Measurements from ENCODE around the gene ETS2. TPM values are rescaled to one million over a fixed set of nuclear protein-coding genes. Genes with fewer than 3 reads are reported as not detected.

Gene ETS2
- total RNA-seq, 4 donors from 2014 or later, result 51.6 to 201 (median 99.1) TPM

DNA sequence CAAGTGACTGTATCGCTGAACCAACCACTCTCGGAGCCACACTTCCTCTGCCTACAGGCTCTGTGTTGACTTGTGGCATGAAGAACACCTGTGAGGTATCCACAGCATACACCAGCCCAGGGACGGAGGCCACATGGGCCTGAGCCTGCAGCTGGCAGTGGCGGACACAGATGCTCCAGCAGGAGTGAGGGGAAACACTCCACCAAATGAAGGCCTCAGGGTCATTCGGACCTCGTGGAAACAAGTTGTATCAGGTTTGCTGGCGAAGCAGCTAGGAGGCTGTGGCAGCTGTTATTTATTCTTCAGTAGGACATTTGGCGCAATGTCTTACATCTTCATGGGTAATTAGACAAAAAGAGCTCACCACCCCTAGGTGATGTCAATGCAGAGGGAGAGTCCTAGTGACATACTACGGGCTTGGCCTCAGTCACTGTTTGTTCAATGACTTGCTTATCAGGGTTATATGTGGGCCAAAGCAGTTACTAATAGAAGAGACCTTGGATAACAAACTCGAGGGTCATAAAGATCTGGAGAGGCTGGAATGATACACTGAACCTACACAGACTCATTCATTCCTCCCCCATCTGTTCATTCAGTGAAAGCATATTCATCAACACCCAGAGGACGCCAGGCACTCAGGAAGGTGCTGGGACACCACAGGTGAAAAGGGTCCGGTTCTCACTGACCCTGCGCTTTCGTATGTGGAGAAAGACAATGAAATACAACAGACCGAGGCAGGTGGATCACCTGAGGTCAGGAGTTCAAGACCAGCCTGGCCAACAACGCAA is 11.6 kb upstream of the ETS2 start:
- no peak for TF ChIP-seq CTCF (IDR thresholded peaks at IDR 0.05)
- no peak for ATAC-seq (ENCODE audit: low FRiP score)
- no peak for DNase-seq (ENCODE audit: low spot score)

- ATAC-seq (ENCODE audit: low FRiP score), result no peak
- TF ChIP-seq CTCF (IDR thresholded peaks at IDR 0.05), result no peak
Measured at GRCh38 chr21:38794978-38795377, 10.8 kb upstream of the ETS2 start.

GRCh38 chr21:38795475-38795874 is 10.3 kb upstream of the ETS2 start:
- DNase-seq (ENCODE audit: low spot score) (no peak), ATAC-seq (ENCODE audit: low FRiP score) (no peak)
- TF ChIP-seq CTCF (IDR thresholded peaks at IDR 0.05), result no peak

More at GRCh38 chr21:38794978-38795377, 10.8 kb upstream of the ETS2 start:
- DNase-seq (ENCODE audit: low spot score), result no peak

DNA sequence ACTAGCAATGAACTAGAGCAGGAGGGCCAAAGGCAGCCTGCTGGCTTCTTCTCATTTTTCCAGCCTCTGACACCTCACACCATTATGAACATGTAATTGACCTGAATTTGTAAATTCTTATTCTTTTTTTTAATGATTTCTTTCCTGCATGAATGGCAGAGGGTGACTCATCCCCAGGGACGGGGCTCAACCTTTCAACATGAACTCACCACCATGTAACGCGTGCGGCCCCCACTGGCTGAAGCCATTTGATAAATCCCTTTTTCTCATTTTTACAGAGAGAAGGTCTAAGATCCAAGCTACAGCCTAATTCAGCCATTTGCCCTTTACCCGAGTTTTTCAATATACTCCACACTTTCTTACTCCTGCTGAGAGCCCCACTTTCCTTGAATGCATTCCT is 9.3 kb upstream of the ETS2 start:
- DNase-seq (ENCODE audit: low spot score) (no peak), ATAC-seq (ENCODE audit: low FRiP score) (no peak)
- TF ChIP-seq CTCF (IDR thresholded peaks at IDR 0.05), result no peak

DNA sequence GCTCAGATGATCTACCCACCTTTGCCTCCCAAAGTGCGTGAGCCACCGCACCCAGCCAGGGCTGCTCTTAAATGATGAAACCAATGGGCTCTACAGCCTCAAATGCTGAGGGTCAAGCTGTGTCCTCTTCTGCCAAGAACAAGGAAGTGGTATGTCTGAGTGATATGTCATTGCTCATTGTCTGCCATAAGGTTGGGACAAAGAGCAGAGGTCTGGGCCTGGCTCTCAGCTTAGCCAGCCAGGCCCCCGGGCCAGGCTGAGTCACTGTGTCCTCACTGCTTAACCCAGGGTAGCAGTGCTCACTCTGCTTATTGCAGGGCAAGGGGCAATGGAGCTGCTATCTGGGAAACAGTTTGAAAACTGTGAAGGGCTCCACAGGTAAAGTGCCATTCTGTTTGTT is 8.3 kb upstream of the ETS2 start:
- no peak for TF ChIP-seq CTCF (IDR thresholded peaks at IDR 0.05)
- ATAC-seq (ENCODE audit: low FRiP score), result no peak

GRCh38 chr21:38798081-38798480 is 7.6 kb upstream of the ETS2 start:
- ATAC-seq (ENCODE audit: low FRiP score) (no peak), DNase-seq (ENCODE audit: low spot score) (no peak)
- TF ChIP-seq CTCF (IDR thresholded peaks at IDR 0.05), result no peak

More for the DNA sequence above, 8.3 kb upstream of the ETS2 start:
- DNase-seq (ENCODE audit: low spot score), result no peak

DNA sequence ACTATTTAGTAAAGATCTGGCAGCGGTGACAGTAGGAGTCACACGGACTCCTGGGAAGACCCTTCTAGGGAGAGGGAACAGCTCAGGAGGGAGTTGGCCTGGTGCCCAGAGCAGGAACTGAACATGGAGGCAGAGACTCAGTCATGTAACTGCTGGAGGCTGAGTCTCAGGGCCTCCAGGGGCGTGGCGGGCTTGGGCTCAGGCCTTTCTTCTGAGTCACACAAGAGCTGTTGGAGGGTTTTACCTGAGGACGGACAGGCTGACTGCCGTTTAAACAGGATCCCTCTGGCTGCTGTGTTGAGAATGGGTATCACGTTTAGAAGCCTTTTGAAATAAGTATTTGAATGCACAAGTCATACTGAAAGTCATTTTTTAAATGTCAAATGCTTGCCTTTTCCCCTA is 7.2 kb upstream of the ETS2 start:
- TF ChIP-seq CTCF (IDR thresholded peaks at IDR 0.05), result no peak
- DNase-seq (ENCODE audit: low spot score) (no peak), ATAC-seq (ENCODE audit: low FRiP score) (peak; percentile 55)
